GM12878 (cell line): ENCODE results near the gene CCDC12. TPM values are rescaled to one million over a fixed set of nuclear protein-coding genes. Genes with fewer than 3 reads are reported as not detected.

Experiments used
- BCL11A ChIP-seq: IDR thresholded peaks from 2 replicates; pipeline ENCODE4 v1.6.1; 2011; ENCODE audit warnings: low read depth, low read length
- BRCA1 ChIP-seq: IDR thresholded peaks from 2 replicates; pipeline ENCODE4 v1.6.1; 2011; ENCODE audit warnings: low read depth, low read length, improper control_type of control experiment
- CBFB ChIP-seq: IDR thresholded peaks from 2 replicates; pipeline ENCODE4 v1.6.1; 2016; ENCODE audit warnings: antibody characterized with exemption, low read depth
- DPF2 ChIP-seq: fragments of 450-650 bp; IDR thresholded peaks from 2 replicates; pipeline ENCODE4 v1.6.1; 2017; ENCODE audit warnings: mild to moderate bottlenecking
- EGR1 ChIP-seq, 2 experiments: IDR thresholded peaks; 1 replicate in 1 of 2; 2 replicates in 1 of 2; pipeline ENCODE4 v1.6.1; 2011 to 2012; ENCODE audit warnings: low read depth in 2 of 2, low read length in 2 of 2, borderline replicate concordance in 1 of 2, mild to moderate bottlenecking in 1 of 2, moderate library complexity in 1 of 2
- FOS ChIP-seq: IDR thresholded peaks from 3 replicates; pipeline ENCODE4 v1.6.1; 2011; ENCODE audit warnings: borderline replicate concordance; ENCODE audit not compliant: insufficient read length; ENCODE audit errors: extremely low read depth
- HDAC2 ChIP-seq: fragments of 200-600 bp; sonication (generic); IDR thresholded peaks from 2 replicates; pipeline ENCODE4 v1.6.1; 2017
- IKZF2 ChIP-seq, 2 experiments: fragments of 450-650 bp; IDR thresholded peaks; 2 replicates each; pipeline ENCODE4 v1.6.1; 2017; ENCODE audit warnings: mild to moderate bottlenecking in 2 of 2, moderate library complexity in 2 of 2
- IRF5 ChIP-seq: fragments of 450-650 bp; IDR thresholded peaks from 2 replicates; pipeline ENCODE4 v1.6.1; 2017; ENCODE audit warnings: borderline replicate concordance
- LARP7 ChIP-seq: fragments of 450-650 bp; IDR thresholded peaks from 2 replicates; pipeline ENCODE4 v1.6.1; 2017; ENCODE audit warnings: mild to moderate bottlenecking
- MYB ChIP-seq: fragments of 150-350 bp; IDR thresholded peaks from 2 replicates; pipeline ENCODE4 v1.6.1; 2014; ENCODE audit warnings: mild to moderate bottlenecking, low read depth, low read length, borderline replicate concordance
- NFIC ChIP-seq: IDR thresholded peaks from 2 replicates; pipeline ENCODE4 v1.6.1; 2012; ENCODE audit warnings: low read depth, mild to moderate bottlenecking, inconsistent platforms, low read length, moderate library complexity
- NFXL1 ChIP-seq: fragments of 450-650 bp; IDR thresholded peaks from 2 replicates; pipeline ENCODE4 v1.6.1; 2017; ENCODE audit warnings: antibody characterized with exemption, mild to moderate bottlenecking, borderline replicate concordance
- NRF1 ChIP-seq: conservative IDR thresholded peaks from 2 replicates; pipeline ENCODE4 v1.6.1; 2011; ENCODE audit warnings: mild to moderate bottlenecking, low read depth, low read length, improper control_type of control experiment
- PAX5 ChIP-seq: IDR thresholded peaks from 2 replicates; pipeline ENCODE4 v1.6.1; 2011; ENCODE audit warnings: low read depth, low read length, borderline replicate concordance
- POLR2A ChIP-seq: IDR thresholded peaks from 2 replicates; pipeline ENCODE4 v1.6.1; 2011; ENCODE audit warnings: low read depth, mild to moderate bottlenecking, low read length
- SP1 ChIP-seq: IDR thresholded peaks from one replicate; pipeline ENCODE4 v1.6.1; 2011; ENCODE audit warnings: low read depth, low read length
- SPI1 ChIP-seq: IDR thresholded peaks from 2 replicates; pipeline ENCODE4 v1.6.1; 2011; ENCODE audit warnings: low read depth, mild to moderate bottlenecking, low read length, moderate library complexity, borderline replicate concordance; ENCODE audit not compliant: insufficient read depth
- SUPT20H ChIP-seq: IDR thresholded peaks from 2 replicates; pipeline ENCODE4 v1.6.1; 2011; ENCODE audit warnings: low read depth, mild to moderate bottlenecking, low read length, moderate library complexity, borderline replicate concordance; ENCODE audit not compliant: control insufficient read depth
- USF2 ChIP-seq: IDR thresholded peaks from 2 replicates; pipeline ENCODE4 v1.6.1; 2011; ENCODE audit warnings: low read depth, low read length, improper control_type of control experiment, borderline replicate concordance
- YBX1 ChIP-seq: fragments of 450-650 bp; IDR thresholded peaks from 2 replicates; pipeline ENCODE4 v1.6.1; 2016; ENCODE audit warnings: antibody characterized with exemption
- YY1 ChIP-seq: IDR thresholded peaks from 2 replicates; pipeline ENCODE4 v1.6.1; 2011; ENCODE audit warnings: low read depth, mild to moderate bottlenecking, low read length
- ZNF24 ChIP-seq: fragments of 450-650 bp; IDR thresholded peaks from 2 replicates; pipeline ENCODE4 v1.6.1; 2017; ENCODE audit warnings: antibody characterized with exemption, mild to moderate bottlenecking
- polyA plus RNA-seq, 11 experiments: library from polyadenylated mRNA; depleted of rRNA in 4 of 11; unstranded in 6 of 11; stranded (reverse) in 5 of 11; fragments of >200 nt; fragmentation: Nextera tagmentation in 4 of 11; fragmentation: Illumina TruSeq in 1 of 11; extraction: Ambion mirVana in 4 of 11; extraction: Trizol in 1 of 11; gene quantifications; 1 replicate in 1 of 11; 2 replicates in 10 of 11; pipeline versions ENCODE4 v1.2.1 to v1.2.3, GENCODE V29; 2011 to 2016; ENCODE audit warnings: inconsistent platforms in 2 of 11, missing spikeins in 2 of 11, low read depth in 1 of 11
- total RNA-seq, 4 experiments: library from RNA; depleted of rRNA in 3 of 4; stranded (reverse); fragments of >200 nt in 3 of 4; fragmentation: Illumina TruSeq in 1 of 4; extraction: Trizol in 1 of 4; gene quantifications; 2 replicates each; pipeline versions ENCODE4 v1.2.1 to v1.2.3, GENCODE V29; 2013 to 2021
- TF ChIP-seq, protein P1 (sequence below): fragments of 450-650 bp; IDR thresholded peaks from 2 replicates; pipeline ENCODE4 v1.6.1; 2016; ENCODE audit warnings: mild to moderate bottlenecking
- TF ChIP-seq, protein P2 (sequence below): fragments of 450-650 bp; IDR thresholded peaks from 2 replicates; pipeline ENCODE4 v1.6.1; 2018; ENCODE audit warnings: mild to moderate bottlenecking, low read depth, moderate library complexity; ENCODE audit not compliant: partially characterized antibody
- TF ChIP-seq, protein P3 (sequence below): fragments of 450-650 bp; IDR thresholded peaks from 2 replicates; pipeline ENCODE4 v1.6.1; 2014; ENCODE audit warnings: mild to moderate bottlenecking

Gene CCDC12
- total and polyA plus RNA-seq, 10 of the 15 experiments (the other 5 are each of a cell fraction or from before 2014, with no cell fraction given): 9.2 to 91.4 (median 61.3) TPM

DNA sequence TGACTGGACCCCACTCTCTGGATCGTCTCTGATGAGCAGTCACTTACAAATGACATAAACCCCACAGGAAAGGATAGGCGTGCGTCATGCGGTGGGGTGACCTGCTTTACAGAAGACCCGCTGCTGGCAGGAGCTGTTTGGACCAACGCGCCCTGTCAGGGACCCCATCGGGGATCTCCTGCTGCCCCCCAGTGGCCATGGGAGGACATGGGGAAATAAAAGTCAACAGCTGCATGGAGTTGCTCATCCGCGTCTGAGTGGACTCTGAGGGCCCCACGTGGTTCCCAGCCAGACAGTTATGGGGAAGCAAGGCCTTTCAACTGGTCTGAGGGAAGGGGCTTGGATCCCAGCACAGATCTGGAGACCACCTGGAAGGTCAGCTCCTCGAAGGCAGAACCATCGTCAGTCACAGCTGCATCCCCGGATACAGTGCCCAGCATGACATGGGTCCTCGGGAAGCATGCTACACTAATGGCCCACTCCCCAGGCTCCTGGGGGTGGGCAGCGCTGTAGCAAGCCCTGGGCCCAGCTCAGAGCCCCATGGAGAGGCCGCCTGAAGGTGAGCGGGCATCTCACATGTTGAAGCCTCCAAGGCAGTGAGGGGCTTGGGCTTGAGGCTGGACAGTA lies 66.9 kb downstream of the CCDC12 start (continued):
- TF ChIP-seq, protein P1, sequence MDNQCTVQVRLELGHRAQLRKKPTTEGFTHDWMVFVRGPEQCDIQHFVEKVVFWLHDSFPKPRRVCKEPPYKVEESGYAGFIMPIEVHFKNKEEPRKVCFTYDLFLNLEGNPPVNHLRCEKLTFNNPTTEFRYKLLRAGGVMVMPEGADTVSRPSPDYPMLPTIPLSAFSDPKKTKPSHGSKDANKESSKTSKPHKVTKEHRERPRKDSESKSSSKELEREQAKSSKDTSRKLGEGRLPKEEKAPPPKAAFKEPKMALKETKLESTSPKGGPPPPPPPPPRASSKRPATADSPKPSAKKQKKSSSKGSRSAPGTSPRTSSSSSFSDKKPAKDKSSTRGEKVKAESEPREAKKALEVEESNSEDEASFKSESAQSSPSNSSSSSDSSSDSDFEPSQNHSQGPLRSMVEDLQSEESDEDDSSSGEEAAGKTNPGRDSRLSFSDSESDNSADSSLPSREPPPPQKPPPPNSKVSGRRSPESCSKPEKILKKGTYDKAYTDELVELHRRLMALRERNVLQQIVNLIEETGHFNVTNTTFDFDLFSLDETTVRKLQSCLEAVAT: no peak
- no peak for TF ChIP-seq HDAC2
- TF ChIP-seq, protein P2, sequence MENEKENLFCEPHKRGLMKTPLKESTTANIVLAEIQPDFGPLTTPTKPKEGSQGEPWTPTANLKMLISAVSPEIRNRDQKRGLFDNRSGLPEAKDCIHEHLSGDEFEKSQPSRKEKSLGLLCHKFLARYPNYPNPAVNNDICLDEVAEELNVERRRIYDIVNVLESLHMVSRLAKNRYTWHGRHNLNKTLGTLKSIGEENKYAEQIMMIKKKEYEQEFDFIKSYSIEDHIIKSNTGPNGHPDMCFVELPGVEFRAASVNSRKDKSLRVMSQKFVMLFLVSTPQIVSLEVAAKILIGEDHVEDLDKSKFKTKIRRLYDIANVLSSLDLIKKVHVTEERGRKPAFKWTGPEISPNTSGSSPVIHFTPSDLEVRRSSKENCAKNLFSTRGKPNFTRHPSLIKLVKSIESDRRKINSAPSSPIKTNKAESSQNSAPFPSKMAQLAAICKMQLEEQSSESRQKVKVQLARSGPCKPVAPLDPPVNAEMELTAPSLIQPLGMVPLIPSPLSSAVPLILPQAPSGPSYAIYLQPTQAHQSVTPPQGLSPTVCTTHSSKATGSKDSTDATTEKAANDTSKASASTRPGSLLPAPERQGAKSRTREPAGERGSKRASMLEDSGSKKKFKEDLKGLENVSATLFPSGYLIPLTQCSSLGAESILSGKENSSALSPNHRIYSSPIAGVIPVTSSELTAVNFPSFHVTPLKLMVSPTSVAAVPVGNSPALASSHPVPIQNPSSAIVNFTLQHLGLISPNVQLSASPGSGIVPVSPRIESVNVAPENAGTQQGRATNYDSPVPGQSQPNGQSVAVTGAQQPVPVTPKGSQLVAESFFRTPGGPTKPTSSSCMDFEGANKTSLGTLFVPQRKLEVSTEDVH: no peak
- TF ChIP-seq MYB: no peak
- no peak for TF ChIP-seq POLR2A
- no peak for TF ChIP-seq DPF2
- no peak for TF ChIP-seq SUPT20H
- TF ChIP-seq SP1: no peak
- no peak for TF ChIP-seq NFXL1
- TF ChIP-seq PAX5: peak; percentile 57; the same call in 1 of the 2 replicates
- TF ChIP-seq, protein P3, sequence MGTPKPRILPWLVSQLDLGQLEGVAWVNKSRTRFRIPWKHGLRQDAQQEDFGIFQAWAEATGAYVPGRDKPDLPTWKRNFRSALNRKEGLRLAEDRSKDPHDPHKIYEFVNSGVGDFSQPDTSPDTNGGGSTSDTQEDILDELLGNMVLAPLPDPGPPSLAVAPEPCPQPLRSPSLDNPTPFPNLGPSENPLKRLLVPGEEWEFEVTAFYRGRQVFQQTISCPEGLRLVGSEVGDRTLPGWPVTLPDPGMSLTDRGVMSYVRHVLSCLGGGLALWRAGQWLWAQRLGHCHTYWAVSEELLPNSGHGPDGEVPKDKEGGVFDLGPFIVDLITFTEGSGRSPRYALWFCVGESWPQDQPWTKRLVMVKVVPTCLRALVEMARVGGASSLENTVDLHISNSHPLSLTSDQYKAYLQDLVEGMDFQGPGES: no peak
- no peak for TF ChIP-seq EGR1 (IDR thresholded peaks at IDR 0.05; ENCODE audit: borderline replicate concordance in 1 of 2, low read depth in 2 of 2, low read length in 2 of 2)
- peak; percentile 75; the same call in 1 of the 2 replicates for TF ChIP-seq YY1
- no peak for TF ChIP-seq YBX1
- no peak for TF ChIP-seq NRF1
- TF ChIP-seq FOS: no peak
- no peak for TF ChIP-seq SPI1
- no peak for TF ChIP-seq IRF5
- TF ChIP-seq BRCA1: no peak
- no peak for TF ChIP-seq ZNF24
- no peak for TF ChIP-seq IKZF2 (IDR thresholded peaks at IDR 0.05)
- TF ChIP-seq USF2: peak; percentile 5; the same call in 1 of the 2 replicates
- TF ChIP-seq BCL11A: no peak
- no peak for TF ChIP-seq LARP7
- no peak for TF ChIP-seq NFIC
- TF ChIP-seq CBFB: no peak
